Measurements from ENCODE around the gene SRMS.

Gene SRMS

GRCh38 chr20:63577317-63577894, 29.9 kb upstream of the SRMS start:
- Histone ChIP-seq H2AFZ (ENCODE audit: low read depth, low read length, severe bottlenecking) (no peak overlapping the region), H3K27me3 (ENCODE audit: low read length) (no peaks in the 10 kb centered on the region)
- no peak for TF ChIP-seq EZH2phosphoT487 (conservative IDR thresholded peaks at IDR 0.05; ENCODE audit: low read length)
- TF ChIP-seq CTCF (IDR thresholded peaks at IDR 0.05; ENCODE audit: insufficient read depth, low read length, poor library complexity, severe bottlenecking) = no peak

GRCh38 chr20:63576311-63576710, 28.8 kb upstream of the SRMS start:
- H3K9me3 ChIP-seq (ENCODE audit: insufficient read depth, low read length) = no peaks in the 10 kb centered on the region
- H3F3A ChIP-seq (ENCODE audit: insufficient read depth) = no peaks in the 10 kb centered on the region
- TF ChIP-seq EZH2phosphoT487 (conservative IDR thresholded peaks at IDR 0.05; ENCODE audit: low read length) = no peak
- TF ChIP-seq CTCF (IDR thresholded peaks at IDR 0.05; ENCODE audit: insufficient read depth, low read length, poor library complexity, severe bottlenecking) = no peak
- no peaks in the 10 kb centered on the region for H4K20me1 ChIP-seq (ENCODE audit: low read depth, low read length)
- no peaks in the 10 kb centered on the region for H3K9me2 ChIP-seq (replicated peaks; ENCODE audit: insufficient read depth, low read length)
- H2AFZ ChIP-seq (ENCODE audit: low read depth, low read length, severe bottlenecking) = no peak overlapping the region
- H3K27ac ChIP-seq (ENCODE audit: low read depth, low read length) = no peak overlapping the region
- H3K4me3 ChIP-seq (ENCODE audit: insufficient read depth, low read length, poor library complexity, severe bottlenecking) = no peak overlapping the region
- H3K4me2 ChIP-seq (ENCODE audit: low read depth, low read length, poor library complexity, severe bottlenecking) = no peak overlapping the region
- no peak overlapping the region for H3K9ac ChIP-seq (ENCODE audit: low read length)
- no peaks in the 10 kb centered on the region for H3K27me3 ChIP-seq (ENCODE audit: low read length)
- H3K79me2 ChIP-seq (ENCODE audit: insufficient read depth, low read length) = no peaks in the 10 kb centered on the region
- H3K36me3 ChIP-seq (ENCODE audit: low read length) = no peaks in the 10 kb centered on the region

More at GRCh38 chr20:63577317-63577894, 29.9 kb upstream of the SRMS start:
- H3K79me2 ChIP-seq (ENCODE audit: insufficient read depth, low read length) = no peaks in the 10 kb centered on the region
- no peak overlapping the region for H3K27ac ChIP-seq (ENCODE audit: low read depth, low read length)
- H3K4me2 ChIP-seq (ENCODE audit: low read depth, low read length, poor library complexity, severe bottlenecking) = no peak overlapping the region
- no peaks in the 10 kb centered on the region for H3K36me3 ChIP-seq (ENCODE audit: low read length)
- H3K9ac ChIP-seq (ENCODE audit: low read length) = no peak overlapping the region
- H3K4me3 ChIP-seq (ENCODE audit: insufficient read depth, low read length, poor library complexity, severe bottlenecking) = no peak overlapping the region
- no peaks in the 10 kb centered on the region for H3F3A ChIP-seq (ENCODE audit: insufficient read depth)
- no peaks in the 10 kb centered on the region for H3K9me2 ChIP-seq (replicated peaks; ENCODE audit: insufficient read depth, low read length)
- no peaks in the 10 kb centered on the region for H3K9me3 ChIP-seq (ENCODE audit: insufficient read depth, low read length)
- no peaks in the 10 kb centered on the region for H4K20me1 ChIP-seq (ENCODE audit: low read depth, low read length)

- no peaks in the 10 kb centered on the region for H3F3A ChIP-seq (ENCODE audit: insufficient read depth)
- no peak overlapping the region for H3K4me3 ChIP-seq (ENCODE audit: insufficient read depth, low read length, poor library complexity, severe bottlenecking)
- H3K27me3 ChIP-seq (ENCODE audit: low read length) = no peaks in the 10 kb centered on the region
- no peak overlapping the region for H3K27ac ChIP-seq (ENCODE audit: low read depth, low read length)
- H3K36me3 ChIP-seq (ENCODE audit: low read length) = no peaks in the 10 kb centered on the region
- H3K4me2 ChIP-seq (ENCODE audit: low read depth, low read length, poor library complexity, severe bottlenecking) = no peak overlapping the region
- no peaks in the 10 kb centered on the region for H4K20me1 ChIP-seq (ENCODE audit: low read depth, low read length)
- H3K9ac ChIP-seq (ENCODE audit: low read length) = no peak overlapping the region
- no peaks in the 10 kb centered on the region for H3K79me2 ChIP-seq (ENCODE audit: insufficient read depth, low read length)
- no peak overlapping the region for H2AFZ ChIP-seq (ENCODE audit: low read depth, low read length, severe bottlenecking)
- H3K9me3 ChIP-seq (ENCODE audit: insufficient read depth, low read length) = no peaks in the 10 kb centered on the region
- H3K9me2 ChIP-seq (replicated peaks; ENCODE audit: insufficient read depth, low read length) = no peaks in the 10 kb centered on the region
- no peak for TF ChIP-seq CTCF (IDR thresholded peaks at IDR 0.05; ENCODE audit: insufficient read depth, low read length, poor library complexity, severe bottlenecking)
- TF ChIP-seq EZH2phosphoT487 (conservative IDR thresholded peaks at IDR 0.05; ENCODE audit: low read length) = no peak
These were observed 27.5 kb upstream of the SRMS start for GRCh38 chr20:63574829-63575743.

Measured in SU-DHL-6 (cell line).